ENCODE results near the gene DYSF.

DNA sequence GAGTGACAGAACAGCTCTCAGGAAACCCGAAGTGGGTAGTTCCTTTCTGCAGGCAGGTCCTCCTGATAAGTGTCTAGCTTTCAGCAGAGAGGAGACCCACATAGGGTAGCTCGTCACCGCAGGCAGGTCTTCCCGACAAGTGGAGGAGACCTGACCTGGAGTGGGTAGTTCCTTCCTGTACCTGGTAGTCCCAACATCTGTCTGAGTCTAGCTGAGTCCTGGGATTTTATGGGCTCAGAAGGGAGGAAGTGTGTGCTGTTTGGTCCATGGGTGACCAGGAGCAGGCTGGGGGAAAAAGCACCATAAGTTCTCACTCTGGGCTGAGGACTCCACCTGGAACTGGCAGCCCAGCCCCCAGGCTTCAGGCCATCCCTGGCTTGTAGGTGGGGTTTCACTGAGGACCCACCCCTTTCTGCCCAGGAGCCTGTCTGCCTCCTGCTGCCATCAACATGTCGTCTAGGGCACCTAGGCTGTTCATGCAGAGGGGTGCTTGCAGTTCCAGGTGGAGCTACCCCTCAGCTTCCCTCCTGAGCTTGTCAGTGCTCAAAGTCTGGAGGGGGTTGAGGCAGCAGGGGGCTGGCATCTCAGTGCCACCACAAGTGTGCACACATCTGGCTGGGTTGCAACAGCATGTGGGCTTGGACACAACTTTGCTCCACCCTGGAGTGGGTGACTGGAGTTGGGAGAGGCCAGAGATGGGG, 9.4 kb downstream of the DYSF start:
- TF ChIP-seq SP1 (IDR thresholded peaks at IDR 0.05) (no peak), FOXA1 (IDR thresholded peaks at IDR 0.05) (no peak), BHLHE40 (IDR thresholded peaks at IDR 0.05; ENCODE audit: borderline replicate concordance) (no peak), FOXM1 (IDR thresholded peaks at IDR 0.05; ENCODE audit: borderline replicate concordance) (no peak), FOXK2 (IDR thresholded peaks at IDR 0.05) (no peak), NFRKB (IDR thresholded peaks at IDR 0.05) (no peak), ZNF384 (IDR thresholded peaks at IDR 0.05) (no peak), ARNT (IDR thresholded peaks at IDR 0.05) (no peak), L3MBTL2 (conservative IDR thresholded peaks at IDR 0.05) (no peak), ELF4 (IDR thresholded peaks at IDR 0.05) (no peak)
